GM20000 (cell line): ENCODE results near the gene LYRM4.

ENCODE experiments used
- DNase-seq: peaks from one replicate; pipeline ENCODE4 v3.0.0; 2012; ENCODE audit warnings: low spot score
- CTCF ChIP-seq: IDR thresholded peaks from 2 replicates; pipeline ENCODE4 v1.5.1; 2012; ENCODE audit warnings: mild to moderate bottlenecking, control low read depth; ENCODE audit errors: extremely low read depth, missing control alignments

The LYRM4 gene

DNA sequence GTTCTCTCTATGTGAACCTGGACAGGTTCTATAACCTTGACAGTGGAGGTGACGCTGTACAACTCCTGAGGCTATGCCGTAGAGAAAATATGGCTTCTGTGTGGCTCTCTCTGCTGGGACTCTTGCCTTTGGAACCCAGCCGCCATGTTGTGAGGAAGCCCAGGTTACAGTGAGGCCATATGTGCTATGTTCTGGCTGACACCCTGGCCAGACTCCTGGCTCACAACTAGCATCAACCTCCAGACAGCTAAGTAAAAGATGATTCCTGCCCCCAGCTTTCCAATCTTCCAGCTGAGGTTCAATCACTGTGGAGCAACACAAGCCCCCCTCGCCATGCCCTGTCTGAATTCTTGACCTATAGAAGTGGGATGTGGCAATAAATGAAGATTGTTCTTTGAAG lies 118.6 kb downstream of the LYRM4 start:
- no peak for TF ChIP-seq CTCF
- DNase-seq, result no peak

GRCh38 chr6:5141046-5141445 lies 119.7 kb downstream of the LYRM4 start:
- no peak for DNase-seq
- no peak for TF ChIP-seq CTCF

GRCh38 chr6:5139828-5140771 lies 120.7 kb downstream of the LYRM4 start:
- no peak for DNase-seq
- TF ChIP-seq CTCF, result no peak

DNA sequence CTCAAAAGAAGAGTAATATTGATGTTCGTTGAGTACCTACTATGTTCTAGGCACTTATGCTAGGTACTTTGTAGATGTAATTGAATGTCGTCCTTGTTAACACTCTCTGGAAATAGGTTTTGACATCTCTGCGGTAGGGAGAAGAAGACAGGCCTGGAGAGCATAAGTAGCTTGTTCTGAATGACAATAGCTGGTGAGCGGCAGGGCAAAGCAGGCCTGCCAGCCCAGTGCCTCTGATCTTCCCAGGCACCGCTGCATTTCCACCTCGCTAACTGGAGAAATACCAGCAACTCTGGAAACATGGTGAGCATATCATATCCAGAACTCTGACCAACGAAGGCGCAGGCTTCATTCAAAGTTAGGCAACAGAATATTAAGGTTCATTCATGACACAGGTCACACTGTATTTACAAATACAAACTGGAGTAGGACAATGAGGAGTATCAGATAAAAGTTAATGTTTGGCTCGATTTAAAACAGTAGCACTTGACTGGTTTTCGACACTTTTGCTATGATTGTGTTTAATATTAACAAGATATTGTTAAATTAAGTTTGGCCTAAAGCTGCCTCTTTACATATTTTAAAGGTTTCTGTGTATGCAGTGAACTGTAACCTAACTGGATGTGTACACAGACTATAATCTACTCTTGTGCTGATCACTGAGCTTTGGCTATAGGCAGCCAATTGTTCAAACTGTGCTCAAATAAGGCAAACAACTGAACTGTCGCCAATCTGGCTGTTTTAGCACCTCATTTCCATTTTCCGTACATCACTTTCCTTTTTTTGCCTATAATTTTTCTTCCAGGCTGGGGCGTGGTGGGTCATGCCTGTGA lies 121.5 kb downstream of the LYRM4 start:
- no peak for DNase-seq
- TF ChIP-seq CTCF, result no peak

DNA sequence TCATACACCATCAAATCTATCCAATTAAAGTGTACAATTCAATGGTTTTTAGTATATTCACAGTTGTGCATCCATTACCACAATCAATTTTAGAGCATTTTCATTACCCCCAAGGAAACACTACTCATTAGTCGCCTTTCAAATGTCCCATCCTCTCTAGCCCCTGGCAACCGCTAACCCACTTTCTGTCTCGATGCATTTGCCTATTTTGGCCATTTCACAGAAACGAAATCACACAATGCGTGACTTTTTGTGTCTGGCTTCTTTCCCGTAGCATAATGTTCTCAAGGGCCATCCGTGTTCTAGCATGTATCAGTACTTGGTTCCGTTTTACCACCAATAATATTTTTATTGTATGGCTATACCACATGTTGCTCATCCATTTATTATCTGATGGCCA lies 123.9 kb downstream of the LYRM4 start:
- no peak for TF ChIP-seq CTCF

GRCh38 chr6:5135788-5136376 lies 124.9 kb downstream of the LYRM4 start:
- DNase-seq, result peak; percentile 47
- TF ChIP-seq CTCF, result peak; percentile 38

More for the DNA sequence above, 123.9 kb downstream of the LYRM4 start:
- DNase-seq, result no peak
